NT2/D1 (cell line): Measurements from ENCODE around the gene SPATA4.

ENCODE experiments used
- SUZ12 ChIP-seq: IDR thresholded peaks from 2 replicates; pipeline ENCODE4 v1.6.1; 2011; ENCODE audit not compliant: insufficient read length, insufficient read depth; ENCODE audit errors: extremely low read depth
- YY1 ChIP-seq: IDR thresholded peaks from 2 replicates; pipeline ENCODE4 v1.6.1; 2011; ENCODE audit not compliant: insufficient read length, insufficient read depth

DNA sequence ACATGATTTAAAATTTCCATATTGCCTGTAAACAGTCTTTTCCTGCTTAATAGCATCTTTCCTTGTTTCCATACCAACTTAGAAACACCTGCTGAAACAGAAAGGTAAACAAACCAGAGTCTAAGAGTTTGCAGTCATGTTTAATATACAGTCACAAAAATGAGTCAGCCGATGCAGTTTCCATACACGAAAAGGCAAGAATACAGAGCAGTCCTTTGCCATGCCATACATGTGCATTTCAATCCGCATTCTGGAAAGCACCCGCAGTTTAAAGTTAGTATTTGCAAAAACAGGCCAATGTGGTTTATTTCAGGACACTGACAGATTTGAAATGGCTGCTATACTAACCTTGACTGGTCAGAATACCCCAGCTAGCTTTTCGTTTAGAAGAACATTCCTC, 41.6 kb upstream of the SPATA4 start:
- TF ChIP-seq YY1 (no peak), SUZ12 (no peak)
